GM18907 (cell line): ENCODE measurements around the gene KRT25.
"Not testable (repeated sequence)": the region's sequence is repeated elsewhere in the genome, so short reads cannot be mapped to it uniquely, and the experiment has no call there.

Experiments
- ATAC-seq: cut with Tn5 transposase; IDR thresholded peaks from one replicate; pipeline ENCODE4 v1.9.1; 2021; ENCODE audit warnings: mild to moderate bottlenecking, moderate library complexity; ENCODE audit not compliant: unreplicated experiment

The KRT25 gene

DNA sequence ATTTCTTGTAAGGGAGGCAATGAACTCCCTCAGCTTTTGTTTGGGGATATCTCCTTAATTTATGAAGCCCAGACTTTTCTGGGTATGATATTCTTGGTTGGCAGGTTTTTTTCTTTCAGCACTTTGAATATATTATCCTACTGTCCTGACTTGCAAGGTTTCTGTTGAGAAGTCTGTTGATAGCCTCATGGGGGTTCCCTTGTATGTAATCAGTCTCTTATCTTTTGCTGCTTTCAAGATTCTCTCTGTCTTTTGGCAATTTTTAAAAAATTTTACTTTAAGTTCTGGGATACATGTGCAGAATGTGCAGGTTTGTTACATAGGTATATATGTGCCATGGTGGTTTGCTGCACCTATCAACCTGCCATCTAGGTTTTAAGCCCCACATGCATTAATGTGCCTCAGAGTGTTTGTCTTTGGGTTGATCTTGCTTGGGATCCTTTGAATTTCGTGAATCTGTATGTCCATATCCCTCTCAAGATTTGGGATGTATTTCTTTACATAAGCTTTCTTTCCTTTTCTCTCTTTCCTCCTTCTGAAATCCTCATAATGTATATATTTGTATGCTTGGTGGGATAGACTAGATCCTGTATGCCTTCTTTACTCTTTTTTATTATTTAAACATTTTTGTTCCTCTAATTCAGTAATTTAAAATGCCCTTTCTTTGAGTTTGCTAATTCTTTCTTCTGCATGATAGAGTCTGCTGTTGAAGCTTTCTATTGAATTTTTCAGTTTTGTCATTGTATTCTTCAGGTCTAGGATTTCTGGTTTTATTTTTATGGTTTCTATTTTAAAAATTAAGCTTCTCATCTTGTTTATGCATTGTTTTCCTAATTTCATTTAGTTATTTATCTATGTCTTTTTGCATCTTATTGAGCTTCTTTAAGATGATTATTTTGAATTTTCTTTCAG lies 5.2 kb upstream of the KRT25 start:
- no peak for ATAC-seq

DNA sequence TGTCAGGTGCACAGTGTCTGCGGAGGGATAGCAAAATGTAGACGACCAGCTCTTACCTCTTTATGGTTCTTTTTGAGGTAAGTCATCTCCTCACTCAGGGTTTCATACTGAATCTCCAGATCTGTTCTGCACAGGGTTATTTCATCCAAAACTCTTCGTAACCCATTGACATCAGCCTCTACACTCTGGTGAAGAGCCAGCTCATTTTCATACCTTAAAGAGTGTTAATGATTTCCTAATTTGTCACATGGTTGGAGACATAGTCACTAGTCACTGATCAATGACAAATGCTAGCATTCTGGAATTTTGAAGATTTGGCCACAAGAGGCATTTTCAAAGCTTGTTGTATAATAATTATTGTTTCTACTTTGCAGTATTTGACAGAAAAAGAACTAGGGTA lies 1.3 kb downstream of the KRT25 start:
- no peak for ATAC-seq

DNA sequence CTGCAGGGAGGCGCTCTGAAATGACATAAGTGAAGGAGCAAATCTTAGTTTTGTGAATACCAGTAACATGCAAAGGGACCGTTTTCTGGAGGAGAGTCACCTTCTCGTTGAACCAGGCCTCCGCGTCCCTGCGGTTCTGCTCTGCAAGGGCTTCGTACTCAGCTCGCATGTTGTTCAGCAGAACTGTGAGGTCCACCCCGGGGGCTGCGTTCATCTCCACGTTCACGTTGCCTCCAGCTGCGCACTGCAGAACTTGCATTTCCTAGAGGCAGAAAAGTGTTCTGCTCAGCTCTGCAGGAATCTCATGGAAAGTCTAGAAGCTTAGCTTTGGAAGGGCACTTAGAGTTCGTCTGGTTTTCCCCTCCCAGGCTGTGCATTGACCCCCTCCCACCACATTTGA lies 4.1 kb downstream of the KRT25 start:
- no peak for ATAC-seq

DNA sequence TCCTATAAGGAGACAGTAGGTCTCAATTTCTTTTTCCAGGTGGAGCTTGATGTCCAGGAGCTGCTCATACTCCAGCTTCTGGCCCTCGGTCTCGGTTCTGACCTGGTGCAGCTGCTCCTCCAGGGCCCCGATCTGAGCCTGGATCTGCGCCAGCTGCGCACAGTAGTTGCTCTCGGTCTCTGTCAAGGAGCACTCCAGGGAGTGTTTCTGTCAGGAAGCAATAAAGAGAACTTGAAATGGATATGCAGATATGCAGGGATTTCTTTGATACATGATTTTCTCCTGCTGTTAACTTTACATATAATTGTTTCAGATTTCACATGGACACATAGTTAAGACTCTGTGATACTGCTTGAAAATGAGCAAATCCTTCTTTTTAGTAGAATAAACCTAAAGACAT lies 4.7 kb downstream of the KRT25 start:
- no peak for ATAC-seq

DNA sequence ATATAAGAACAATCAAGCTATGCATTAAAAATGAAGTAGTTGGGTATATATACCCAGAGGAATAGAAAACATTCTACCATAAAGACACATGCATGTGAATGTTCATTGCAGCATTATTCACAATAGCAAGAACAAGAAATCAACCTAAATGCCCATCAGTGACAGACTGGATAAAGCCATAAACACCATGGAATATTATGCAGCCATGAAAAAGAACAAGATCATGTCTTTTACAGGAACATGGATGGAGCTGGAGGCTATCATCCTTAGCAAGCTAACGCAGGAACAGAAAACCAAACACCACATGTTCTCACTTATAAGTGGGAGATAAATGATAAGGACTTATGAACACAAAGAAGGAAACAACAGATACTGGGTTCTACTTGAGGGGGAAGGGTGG lies 6.5 kb downstream of the KRT25 start:
- ATAC-seq, result not testable (repeated sequence)

DNA sequence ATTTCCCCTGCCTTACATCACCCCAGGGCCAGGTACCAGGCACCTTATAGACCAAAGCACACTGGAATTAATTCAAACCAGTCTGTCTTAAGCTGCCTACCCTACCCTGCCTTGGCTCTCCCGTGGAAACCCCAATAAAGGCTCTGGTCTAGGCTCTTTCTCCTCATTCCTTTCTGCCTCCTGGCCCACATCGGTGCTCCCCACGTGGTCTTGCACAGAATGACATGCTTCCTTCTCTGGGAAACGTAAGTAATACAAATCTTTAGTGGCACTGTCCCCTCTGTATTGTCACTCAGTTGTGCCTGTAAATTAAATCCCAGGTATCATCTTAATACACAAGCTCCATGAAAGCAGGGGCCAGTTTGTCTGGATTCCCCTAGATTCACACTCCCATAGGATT lies 16.6 kb downstream of the KRT25 start:
- ATAC-seq, result no peak

DNA sequence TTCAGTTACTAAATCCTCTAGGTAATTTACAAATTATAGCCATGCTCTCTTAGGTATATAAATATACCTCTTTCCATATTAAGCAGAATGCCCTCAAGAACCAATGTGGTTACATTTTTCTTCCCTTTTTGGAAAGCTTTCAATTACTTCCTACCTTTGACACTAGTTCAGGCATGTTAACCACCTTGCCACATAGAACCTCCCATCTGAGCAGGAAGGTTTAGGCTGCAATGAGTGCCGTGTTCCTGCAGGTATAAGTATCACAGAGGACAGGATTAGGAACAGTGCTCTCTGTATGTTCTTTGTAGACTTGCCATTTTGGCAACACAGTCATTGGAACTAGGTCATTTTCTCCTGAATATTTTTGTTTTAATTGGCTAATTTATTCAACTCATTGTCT lies 20.1 kb downstream of the KRT25 start:
- no peak for ATAC-seq

DNA sequence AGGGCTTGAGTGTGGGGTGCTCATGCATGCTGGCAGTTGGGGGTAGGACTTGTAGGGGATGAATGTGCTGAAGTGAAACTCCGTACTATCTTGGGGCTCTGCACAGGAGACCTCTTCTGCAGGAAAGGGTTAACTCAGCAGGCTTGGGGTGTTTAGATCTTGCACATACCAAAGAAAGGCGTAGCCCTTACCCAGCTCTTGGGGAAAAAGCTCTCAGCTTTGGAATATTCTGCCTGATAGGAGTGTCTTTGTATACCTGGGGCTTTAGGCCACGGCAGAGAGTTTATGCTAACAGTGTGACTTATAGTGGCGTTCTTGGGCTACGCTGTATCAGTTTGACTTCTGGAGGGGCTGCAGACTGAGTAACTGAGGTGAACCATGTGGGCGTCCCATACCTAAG lies 21.1 kb downstream of the KRT25 start:
- ATAC-seq, result no peak

DNA sequence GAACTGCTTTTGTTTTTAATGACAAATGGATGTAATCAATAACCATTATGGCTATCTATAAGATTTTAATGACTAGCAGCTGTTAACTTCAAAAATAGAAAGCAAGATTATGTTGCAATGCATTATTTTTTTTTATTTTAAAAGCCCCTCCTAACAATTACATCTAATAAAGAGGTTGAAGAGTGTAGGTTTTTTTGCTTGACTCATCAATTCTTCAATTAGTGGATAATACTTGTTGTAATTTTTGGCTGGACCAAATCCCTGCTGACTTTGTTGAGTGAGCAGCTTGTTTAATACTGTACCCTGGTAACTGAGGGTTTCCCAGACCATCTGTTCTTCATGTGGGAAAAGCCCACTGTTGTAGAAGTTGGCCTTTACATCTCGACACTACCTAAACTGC lies 24.2 kb downstream of the KRT25 start:
- no peak for ATAC-seq

DNA sequence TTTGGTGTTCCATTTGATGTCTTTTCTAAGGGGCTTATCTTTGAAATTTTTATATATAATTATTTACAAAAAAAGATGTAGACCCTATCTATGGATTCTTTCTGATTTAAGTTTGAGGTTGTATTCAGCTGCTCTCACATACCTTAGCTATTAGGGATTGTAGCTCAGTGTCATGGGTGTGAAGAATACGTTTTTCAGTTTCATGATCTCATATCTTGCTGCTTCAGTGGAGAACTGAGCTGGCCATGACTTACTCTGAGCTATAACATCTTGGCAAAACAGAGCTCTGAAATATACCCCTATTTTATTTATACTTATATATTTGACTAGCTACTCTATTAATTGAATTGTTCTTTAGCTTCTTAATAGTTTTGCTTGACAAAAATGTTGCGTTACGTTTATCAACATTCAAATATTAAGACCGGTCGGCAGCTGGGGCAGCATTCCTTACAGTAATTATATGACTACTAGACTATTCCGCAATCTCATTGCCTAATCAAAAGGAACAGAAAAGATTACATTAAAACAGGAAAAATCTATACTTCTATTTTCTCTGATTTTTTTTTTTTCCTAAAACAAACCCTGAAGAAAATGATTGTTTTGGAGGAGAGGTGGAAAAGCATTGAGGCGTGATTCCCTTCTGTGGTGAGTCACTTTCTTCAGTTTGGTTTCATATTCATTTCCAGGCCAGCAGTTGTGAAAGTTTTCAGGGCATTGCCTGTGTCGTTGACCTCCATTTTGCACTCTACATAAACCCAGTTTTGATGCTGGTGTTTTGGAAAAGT lies 27.5 kb downstream of the KRT25 start:
- ATAC-seq, result no peak

DNA sequence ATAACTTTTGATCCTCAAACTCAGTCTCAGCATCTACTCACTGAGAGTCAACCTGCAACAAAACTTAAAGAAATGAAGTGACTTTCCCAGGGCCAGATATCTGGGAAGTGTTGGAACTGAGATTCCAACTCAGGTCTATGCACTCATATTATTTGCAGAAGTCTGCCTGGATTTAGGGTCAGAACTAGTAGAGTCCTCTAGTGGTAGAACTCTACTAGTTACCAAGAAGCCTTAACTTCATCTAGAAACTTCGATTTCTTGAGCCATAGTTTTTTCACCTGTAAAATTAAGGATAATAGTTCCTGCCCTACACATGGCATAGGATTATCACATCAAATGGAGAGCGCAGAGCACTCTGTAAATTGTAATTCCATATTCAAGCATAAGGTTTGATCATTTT lies 28.2 kb downstream of the KRT25 start:
- ATAC-seq, result no peak

DNA sequence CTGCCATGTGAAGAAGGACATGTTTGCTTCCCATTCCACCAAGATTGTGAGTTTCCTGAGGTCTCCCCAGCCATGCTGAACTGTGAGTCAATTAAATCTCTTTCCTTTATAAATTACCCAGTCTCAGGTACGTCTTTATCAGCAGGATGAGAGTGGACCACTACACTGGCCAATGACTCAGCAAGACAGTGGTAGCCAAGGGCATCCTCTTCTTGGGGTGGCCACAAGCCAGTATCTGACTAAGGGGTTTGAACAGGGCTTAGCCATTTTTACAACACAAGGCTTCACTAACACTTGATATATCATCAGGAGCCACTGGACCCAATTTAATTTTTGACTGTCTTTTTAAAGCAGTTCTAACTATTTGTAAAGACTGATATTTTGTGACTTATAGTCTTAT lies 30.5 kb downstream of the KRT25 start:
- no peak for ATAC-seq

DNA sequence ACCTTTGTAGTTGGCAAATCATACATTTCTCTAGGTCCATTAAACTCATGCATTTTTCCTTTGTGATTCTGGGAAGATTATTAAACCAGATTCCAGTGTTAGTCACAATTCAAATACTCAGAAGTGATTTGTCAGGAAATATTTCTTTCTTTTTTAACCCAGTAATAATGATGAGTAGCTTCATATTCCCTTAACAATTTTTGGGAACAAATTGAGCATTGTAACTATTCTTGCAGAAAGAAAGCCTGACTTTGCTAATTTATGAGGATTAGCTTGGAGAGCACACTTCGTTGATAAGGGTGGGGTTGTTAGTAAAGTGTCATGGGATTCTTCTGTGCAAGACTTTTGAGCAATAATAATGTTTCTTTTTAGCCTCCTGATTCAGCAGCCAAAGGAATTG lies 32.9 kb downstream of the KRT25 start:
- ATAC-seq, result no peak

DNA sequence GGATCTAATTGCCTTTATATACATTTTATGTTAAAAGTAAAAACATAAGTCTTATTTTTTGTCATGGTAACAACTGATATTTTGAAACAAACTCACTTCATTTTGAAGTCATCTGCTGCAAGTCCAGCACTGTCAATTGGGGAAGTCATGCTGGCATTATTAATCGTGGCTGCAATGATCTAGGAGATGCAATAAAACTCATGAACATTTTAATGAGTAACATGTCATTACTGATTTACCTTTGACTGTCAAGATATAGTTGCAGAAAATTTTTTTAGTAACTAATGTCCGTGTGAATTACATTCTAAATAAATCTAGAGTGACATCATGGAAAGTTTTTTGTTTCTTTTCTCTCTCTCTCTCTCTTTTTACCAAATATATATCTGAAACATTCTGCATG lies 34.2 kb downstream of the KRT25 start:
- no peak for ATAC-seq

DNA sequence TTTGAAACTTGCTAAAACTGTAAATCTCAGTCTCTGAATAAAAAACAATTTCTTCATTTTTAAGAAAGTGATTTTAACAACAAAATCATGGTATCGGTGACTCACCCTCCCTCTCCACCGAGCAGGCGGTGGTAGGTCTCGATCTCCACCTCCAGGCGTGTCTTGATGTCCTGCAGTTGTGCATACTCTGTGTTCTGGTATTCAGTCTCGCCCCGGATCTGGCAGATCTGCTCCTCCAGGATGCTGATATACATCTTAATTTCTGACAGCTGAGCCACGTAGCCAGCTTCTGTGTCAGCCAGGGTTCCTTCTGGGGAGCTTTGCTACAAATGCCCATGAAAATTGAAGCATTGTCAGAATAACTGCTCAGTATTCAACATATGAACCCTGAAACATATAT lies 36.2 kb downstream of the KRT25 start:
- no peak for ATAC-seq

DNA sequence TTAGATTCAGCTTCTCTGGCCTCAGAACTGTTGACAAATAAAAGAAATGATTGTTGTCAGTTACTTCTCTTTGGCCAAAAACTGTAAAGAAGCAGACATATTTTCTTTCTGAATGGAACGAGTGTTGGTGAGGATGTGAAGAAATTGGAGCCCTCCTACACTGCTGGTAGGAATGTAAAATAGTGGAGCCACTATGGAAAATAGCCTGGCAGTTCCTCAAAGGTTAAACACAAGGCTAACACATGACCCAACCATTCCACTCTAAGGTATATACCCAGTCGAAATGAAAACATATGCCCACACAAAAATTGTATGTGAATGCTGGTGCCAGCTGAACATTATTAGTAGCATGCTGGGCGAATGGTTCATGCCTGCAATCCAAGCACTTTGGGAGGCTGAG lies 37.4 kb downstream of the KRT25 start:
- ATAC-seq, result no peak

DNA sequence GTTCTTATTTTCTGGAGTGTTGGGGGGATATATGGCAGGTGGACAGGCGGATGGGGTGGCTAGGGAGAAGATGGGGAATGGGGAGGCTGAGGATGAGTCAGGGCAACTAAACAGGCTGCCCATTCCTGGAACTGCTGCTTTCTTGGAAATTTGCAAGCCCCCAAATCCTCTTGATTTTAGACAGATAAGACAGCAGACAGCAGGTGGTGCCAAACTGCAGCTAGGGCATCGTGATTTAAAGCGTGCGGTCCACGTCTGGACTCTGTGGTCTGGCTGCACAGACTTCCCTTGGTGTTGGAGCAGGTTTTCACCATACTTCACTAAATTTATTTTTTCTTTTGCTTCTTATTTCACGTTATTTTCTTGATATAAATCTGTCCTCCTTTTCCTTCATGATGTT lies 40.7 kb downstream of the KRT25 start:
- no peak for ATAC-seq

DNA sequence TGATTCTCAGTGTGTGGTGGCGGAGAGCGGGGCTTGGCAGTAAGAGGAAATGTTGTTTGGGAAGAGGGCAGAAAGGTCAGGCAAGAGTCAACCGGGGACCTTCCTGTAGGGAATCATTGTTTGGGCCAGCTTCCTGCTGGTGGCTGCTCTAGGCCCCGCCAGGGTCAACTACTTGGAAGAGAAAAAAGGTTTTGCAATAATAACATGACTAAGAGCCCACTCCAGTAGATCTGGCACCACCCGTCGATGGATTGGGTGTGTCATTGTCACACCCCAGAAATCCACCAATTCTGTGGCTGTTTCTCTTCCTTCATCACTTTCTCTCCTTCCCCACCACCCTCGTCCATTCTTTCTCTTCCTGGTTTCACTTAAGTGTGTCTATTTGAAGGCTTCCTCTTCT lies 47.4 kb downstream of the KRT25 start:
- ATAC-seq, result no peak

DNA sequence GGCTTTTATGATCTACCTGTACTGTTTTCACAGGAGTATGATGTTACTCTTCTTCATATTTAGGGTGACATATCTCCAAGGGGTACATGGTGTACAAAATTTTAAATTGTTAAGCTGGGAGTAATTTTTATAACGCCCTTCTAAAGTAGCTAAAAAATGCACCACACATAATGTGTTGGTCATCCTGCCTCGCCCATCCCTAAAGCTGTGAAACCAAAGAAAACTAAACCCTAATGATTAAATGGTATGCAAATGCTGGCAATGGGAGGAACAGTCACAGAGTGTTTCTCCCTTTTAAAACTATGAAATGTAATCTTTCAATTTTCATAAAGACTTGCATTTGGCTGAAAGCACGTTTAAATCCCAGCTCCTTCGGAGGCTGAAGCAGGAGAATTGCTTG lies 49.5 kb downstream of the KRT25 start:
- ATAC-seq, result no peak

DNA sequence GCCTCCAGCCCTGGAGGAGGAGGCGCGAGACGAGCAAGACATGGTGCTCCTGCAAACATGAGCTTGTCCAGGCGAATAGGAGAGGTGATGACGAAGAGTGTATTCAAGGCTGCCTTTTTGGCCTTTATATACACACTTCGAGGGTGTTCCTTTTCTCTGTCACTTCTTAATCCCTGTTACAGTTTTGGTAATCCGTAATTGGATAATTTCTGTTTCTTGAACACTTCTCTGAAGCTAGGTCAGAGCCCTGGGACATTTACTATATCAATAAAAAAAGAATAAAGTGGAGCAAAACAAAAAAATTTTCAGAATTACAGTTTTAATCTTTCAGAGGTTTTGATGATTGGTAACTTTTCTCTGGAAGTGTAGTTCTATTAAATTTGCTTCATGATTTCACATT lies 51.5 kb downstream of the KRT25 start, which contains the start of gene KRT24:
TSS of gene KRT24 (minus strand) at position 101 of the 400 bp plus-strand sequence. CDS start at position 42, 59 bp downstream.
- no peak for ATAC-seq

DNA sequence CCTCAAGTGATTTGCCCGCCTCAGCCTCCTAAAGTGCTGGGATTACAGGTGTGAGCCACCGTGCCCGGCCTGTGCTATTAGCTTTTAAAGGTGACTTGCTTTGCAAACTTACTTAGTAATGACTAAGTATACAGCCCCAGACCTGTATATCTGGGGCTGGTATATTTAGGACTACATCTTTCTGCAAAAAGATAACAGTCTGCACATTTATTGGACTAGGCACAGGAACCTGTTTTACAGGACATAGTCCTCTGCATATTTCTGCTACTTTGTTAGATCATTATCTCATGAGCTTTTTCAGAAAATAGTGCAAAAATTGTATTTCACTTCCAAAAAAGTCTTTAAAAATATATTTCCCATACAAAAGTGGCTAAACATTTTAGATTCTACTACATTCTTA lies 52.9 kb downstream of the KRT25 start:
- ATAC-seq, result no peak

DNA sequence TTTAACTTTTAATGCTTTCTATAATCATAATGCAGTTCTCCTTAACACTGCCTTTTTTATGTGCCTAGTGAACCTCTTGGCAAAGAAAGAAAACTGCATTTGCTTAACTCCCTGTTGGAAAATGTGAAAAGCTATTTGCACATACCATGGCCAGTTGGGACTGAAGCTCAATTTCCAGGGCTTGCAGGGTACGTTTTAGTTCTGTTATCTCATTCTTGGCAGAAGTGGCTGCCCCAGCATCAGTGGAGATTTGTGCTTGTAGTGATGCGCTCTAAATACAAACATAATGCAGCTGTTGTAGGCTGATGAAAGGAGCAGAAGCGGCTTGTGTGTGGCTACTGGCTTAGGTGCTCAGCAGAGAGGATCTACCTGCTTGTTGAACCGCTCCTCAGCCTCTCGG lies 55.3 kb downstream of the KRT25 start:
- ATAC-seq, result no peak
